ENCODE measurements around the gene RPS6KA5. TPM values are rescaled to one million over a fixed set of nuclear protein-coding genes. Genes with fewer than 3 reads are reported as not detected.

The RPS6KA5 gene
- total and polyA plus RNA-seq, 2 donors from 2014 or later, result 0.95 to 9.4 TPM

DNA sequence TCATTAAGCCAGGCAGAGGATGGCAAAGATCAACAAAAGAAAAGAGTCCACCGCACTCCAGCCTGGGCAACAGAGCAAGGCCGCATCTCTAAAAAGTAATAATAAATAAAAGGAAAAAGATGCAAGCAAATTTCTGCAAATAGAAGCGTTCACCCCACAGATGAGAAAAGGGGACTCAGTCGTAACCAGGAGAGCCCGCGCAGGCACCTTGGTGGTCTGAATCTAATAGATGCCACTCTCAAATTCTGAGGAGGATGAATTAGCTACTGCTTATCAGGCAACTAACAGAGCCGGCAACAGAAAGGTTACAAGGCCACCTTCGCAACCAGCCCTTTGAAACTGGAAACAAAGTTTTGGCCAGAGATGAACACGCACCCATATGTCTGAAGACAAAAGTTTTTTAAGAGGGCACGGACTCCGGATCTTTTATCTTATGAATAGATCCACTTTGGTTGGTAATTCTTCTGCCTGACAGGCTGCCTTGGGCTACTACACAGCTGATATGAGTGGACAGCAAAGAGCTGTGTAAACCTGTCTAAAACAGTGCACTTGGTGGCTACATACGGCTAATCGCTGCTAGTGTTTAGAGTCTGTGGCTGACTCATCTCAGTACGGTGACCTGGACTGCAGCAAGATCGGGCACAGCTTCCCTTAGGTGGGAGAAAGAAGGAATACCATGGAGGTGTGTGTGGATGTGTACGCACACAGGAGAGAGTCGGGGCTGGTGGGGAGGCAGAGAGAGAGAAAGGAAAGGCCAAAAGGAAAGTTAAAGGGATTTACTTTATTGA is 211.3 kb downstream of the RPS6KA5 start:
- intact Hi-C loops (cut with DNase I), result no loop called here
- H3K4me1 ChIP-seq (ENCODE audit: control insufficient read depth in 2 of 3, insufficient read depth in 2 of 3, low read depth in 1 of 3, low read length in 3 of 3), result peaks cover 0 to 2% (median 0%) of the 10 kb centered on the region in 3 donors
- no peak for DNase-seq
- no peak overlapping the region for H3K27ac ChIP-seq (ENCODE audit: low read depth in 2 of 2, low read length in 2 of 2)
- no peak for TF ChIP-seq CTCF (IDR thresholded peaks at IDR 0.05; ENCODE audit: borderline replicate concordance, extremely low read depth, insufficient read depth)
- no peaks in the 10 kb centered on the region for H3K9me3 ChIP-seq (ENCODE audit: control insufficient read depth in 2 of 3, insufficient read depth in 1 of 3, low read length in 3 of 3)
- FAIRE-seq, result no peak
- H3K9ac ChIP-seq (ENCODE audit: low read length in 3 of 3), result no peak overlapping the region
- no peaks in the 10 kb centered on the region for H3K27me3 ChIP-seq (ENCODE audit: control insufficient read depth, insufficient read depth, low read length)
- no peaks in the 10 kb centered on the region for H3K36me3 ChIP-seq (ENCODE audit: control insufficient read depth in 2 of 3, insufficient read depth in 3 of 3, low read length in 3 of 3)
- no peak overlapping the region for H3K4me3 ChIP-seq (ENCODE audit: low read length in 3 of 3)

GRCh38 chr14:90846511-90846910 is 213.9 kb downstream of the RPS6KA5 start:
- FAIRE-seq, result no peak

DNA sequence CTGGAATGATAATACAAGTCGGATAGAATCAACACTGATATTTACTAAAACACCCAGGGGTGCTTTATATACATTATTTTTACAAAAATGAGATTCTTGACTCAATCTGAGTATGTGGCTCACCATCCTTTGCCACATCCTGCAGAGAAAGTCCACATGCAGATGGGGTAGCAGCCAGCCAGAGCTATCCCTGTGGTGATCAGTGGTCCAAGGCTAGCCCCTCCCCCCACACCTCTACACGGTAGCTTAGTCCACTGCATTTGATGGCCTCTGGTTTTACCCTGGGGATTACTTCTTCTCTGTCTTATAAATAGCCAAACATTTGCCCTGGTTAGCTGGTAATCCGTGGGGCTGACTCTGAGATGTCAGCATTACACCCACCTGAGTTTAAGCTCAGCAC is 216.1 kb downstream of the RPS6KA5 start:
- intact Hi-C loops (cut with DNase I), result no loop called here
- FAIRE-seq (no peak), DNase-seq (no peak)

More at GRCh38 chr14:90846511-90846910, 213.9 kb downstream of the RPS6KA5 start:
- Histone ChIP-seq H3K9ac (ENCODE audit: low read length in 3 of 3) (no peak overlapping the region), H3K4me1 (ENCODE audit: control insufficient read depth in 2 of 3, insufficient read depth in 2 of 3, low read depth in 1 of 3, low read length in 3 of 3) (peaks cover 0 to 2% (median 0%) of the 10 kb centered on the region in 3 donors), H3K36me3 (ENCODE audit: control insufficient read depth in 2 of 3, insufficient read depth in 3 of 3, low read length in 3 of 3) (no peaks in the 10 kb centered on the region), H3K27me3 (ENCODE audit: control insufficient read depth, insufficient read depth, low read length) (no peaks in the 10 kb centered on the region), H3K27ac (ENCODE audit: low read depth in 2 of 2, low read length in 2 of 2) (no peak overlapping the region), H3K4me3 (ENCODE audit: low read length in 3 of 3) (no peak overlapping the region), H3K9me3 (ENCODE audit: control insufficient read depth in 2 of 3, insufficient read depth in 1 of 3, low read length in 3 of 3) (no peaks in the 10 kb centered on the region)
- intact Hi-C loops (cut with DNase I), result no loop called here
- DNase-seq, result no peak
- TF ChIP-seq CTCF (IDR thresholded peaks at IDR 0.05; ENCODE audit: borderline replicate concordance, extremely low read depth, insufficient read depth), result no peak

More for the DNA sequence above, 216.1 kb downstream of the RPS6KA5 start:
- Histone ChIP-seq H3K9ac (ENCODE audit: low read length in 3 of 3) (no peak overlapping the region), H3K4me1 (ENCODE audit: control insufficient read depth in 2 of 3, insufficient read depth in 2 of 3, low read depth in 1 of 3, low read length in 3 of 3) (peaks cover 0 to 6% (median 0%) of the 10 kb centered on the region in 3 donors), H3K9me3 (ENCODE audit: control insufficient read depth in 2 of 3, insufficient read depth in 1 of 3, low read length in 3 of 3) (no peaks in the 10 kb centered on the region), H3K27me3 (ENCODE audit: control insufficient read depth, insufficient read depth, low read length) (no peaks in the 10 kb centered on the region), H3K36me3 (ENCODE audit: control insufficient read depth in 2 of 3, insufficient read depth in 3 of 3, low read length in 3 of 3) (no peaks in the 10 kb centered on the region), H3K4me3 (ENCODE audit: low read length in 3 of 3) (no peak overlapping the region), H3K27ac (ENCODE audit: low read depth in 2 of 2, low read length in 2 of 2) (no peak overlapping the region)
- TF ChIP-seq CTCF (IDR thresholded peaks at IDR 0.05; ENCODE audit: borderline replicate concordance, extremely low read depth, insufficient read depth), result no peak
